Embryonic facial prominence (tissue), 1 donor: ENCODE measurements around the gene ABCC4.
"Not testable (repeated sequence)": the region's sequence is repeated elsewhere in the genome, so short reads cannot be mapped to it uniquely, and the experiment has no call there.

Source experiments
- DNase-seq: peaks from one replicate; pipeline ENCODE4 v3.0.0-alpha.2; 2016; ENCODE audit errors: extremely low spot score

ABCC4 gene

GRCh38 chr13:95300625-95301182, 547 bp downstream of the ABCC4 start:
- DNase-seq: peak; percentile 30

DNA sequence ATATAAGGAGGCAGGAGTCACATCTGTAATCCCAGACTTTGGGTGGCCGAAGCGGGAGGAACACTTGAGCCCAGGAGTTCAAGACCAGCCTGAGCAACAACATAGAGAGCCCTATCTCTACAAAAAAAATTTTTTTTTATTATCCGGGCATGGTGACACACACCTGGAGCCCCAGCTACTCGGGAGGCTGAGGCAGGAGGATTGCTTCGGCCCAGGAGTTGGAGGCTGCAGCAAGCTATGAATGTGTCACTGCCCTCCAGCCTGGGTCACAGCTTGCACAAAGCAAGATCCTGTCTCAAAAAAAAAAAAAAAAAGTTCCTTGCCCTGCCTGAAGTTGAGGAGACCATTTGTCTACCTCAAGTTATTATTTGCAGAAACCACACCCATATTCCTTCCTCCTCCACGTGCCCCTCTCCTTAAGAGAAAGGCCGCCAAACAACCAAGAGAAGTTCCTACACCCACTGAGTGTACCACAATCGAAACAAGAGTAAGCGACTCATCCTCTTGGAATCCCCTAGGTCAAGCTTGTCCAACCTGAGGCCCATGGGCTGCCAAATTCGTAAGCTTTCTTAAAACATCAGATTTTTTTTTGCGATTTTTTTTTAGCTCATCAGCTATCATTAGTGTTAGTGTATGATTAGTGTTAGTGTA, 2.2 kb downstream of the ABCC4 start:
- no peak for DNase-seq

- DNase-seq: no peak
Observed at GRCh38 chr13:95298169-95298965, 2.9 kb downstream of the ABCC4 start.

GRCh38 chr13:95296326-95296925, 4.8 kb downstream of the ABCC4 start:
- DNase-seq: no peak

DNA sequence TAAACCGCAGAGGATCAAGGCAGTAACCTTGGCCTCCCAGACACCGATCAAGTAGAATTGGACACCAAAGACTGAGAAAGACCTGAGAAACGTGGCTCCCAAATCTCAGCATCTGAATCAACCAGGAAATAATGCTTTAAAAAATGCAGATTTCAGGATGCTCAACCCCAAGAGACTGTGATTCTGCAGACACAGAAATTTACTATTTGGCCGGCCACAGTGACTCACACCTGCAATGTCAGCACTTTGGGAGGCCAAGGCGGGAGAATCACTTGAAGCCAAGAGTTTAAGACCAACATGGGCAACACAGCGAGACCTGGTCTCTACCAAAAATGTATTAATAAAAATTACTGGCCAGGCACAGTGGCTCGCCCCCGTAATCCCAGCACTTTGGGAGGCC, 6.2 kb downstream of the ABCC4 start:
- DNase-seq: no peak

- DNase-seq: no peak
Observed at GRCh38 chr13:95292622-95293021, 8.6 kb downstream of the ABCC4 start.

DNA sequence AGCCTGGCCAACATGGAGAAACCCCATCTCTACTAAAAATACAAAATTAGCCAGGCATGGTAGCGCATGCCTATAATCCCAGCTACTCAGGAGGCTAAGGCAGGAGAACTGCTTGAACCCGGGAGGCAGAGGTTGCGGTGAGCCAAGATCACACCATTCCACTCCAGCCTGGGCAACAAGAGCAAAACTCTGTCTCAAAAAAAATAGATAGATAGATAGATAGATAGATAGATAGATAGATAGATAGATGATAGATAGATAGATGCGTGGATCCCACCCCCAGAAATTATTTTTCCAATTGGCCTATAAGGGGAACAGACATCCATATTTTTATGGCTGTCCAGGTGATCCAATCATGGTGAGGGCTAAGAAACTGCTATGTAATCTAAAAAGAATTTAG, 11.3 kb downstream of the ABCC4 start:
- DNase-seq: not testable (repeated sequence)

DNA sequence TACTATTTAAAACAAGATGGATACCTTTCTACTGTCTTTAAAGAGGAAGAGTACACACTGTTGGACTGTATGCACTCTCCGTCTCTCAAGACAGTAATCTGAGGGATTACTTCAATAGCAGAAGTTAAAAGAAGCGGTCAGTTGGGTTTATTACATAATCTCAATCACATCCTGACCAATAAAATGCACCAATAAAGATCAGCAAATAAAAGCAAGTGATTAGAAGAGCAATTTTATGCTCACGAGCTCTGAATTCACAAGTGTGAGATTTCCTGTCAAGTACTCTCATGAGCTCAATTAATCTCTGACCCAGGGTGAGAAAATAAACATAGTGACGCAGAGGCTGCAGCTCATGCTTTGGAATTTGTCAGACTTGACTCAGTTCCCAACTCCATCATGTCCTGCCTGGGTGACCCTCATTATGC, 12.2 kb downstream of the ABCC4 start:
- no peak for DNase-seq

- no peak for DNase-seq
Observed at GRCh38 chr13:95284436-95284835, 16.8 kb downstream of the ABCC4 start.

DNA sequence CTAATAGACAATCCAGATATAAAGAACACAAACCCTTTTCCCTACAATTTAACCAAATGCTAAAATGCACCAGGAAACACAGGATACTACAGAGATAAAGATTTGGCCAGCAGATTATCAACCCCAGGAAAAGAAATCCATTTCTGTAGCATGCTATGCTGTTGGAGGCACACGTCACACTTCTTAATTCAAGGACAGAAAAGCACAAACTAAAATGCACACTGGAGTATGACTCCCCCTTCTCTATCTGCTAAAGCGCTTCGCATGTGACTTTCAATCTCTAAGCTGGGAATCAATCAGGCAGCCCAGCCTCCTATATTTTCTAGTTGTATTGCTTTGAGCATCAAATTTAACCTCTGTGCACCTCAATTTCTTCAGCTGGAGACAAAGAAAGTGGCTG, 22.2 kb downstream of the ABCC4 start:
- no peak for DNase-seq

GRCh38 chr13:95276037-95276505, 25.2 kb downstream of the ABCC4 start:
- no peak for DNase-seq

- DNase-seq: no peak
Observed at GRCh38 chr13:95275322-95276036, 25.8 kb downstream of the ABCC4 start.

- DNase-seq: not testable (repeated sequence)
Observed at GRCh38 chr13:95273592-95274132, 27.6 kb downstream of the ABCC4 start.

GRCh38 chr13:95272076-95272475, 29.2 kb downstream of the ABCC4 start:
- not testable (repeated sequence) for DNase-seq

- no peak for DNase-seq
Observed at GRCh38 chr13:95269756-95270155, 31.5 kb downstream of the ABCC4 start.

- not testable (repeated sequence) for DNase-seq
Observed at GRCh38 chr13:95268343-95269065, 32.7 kb downstream of the ABCC4 start.

GRCh38 chr13:95267662-95268342, 33.4 kb downstream of the ABCC4 start:
- no peak for DNase-seq

- no peak for DNase-seq
Observed at GRCh38 chr13:95264225-95264624, 37.0 kb downstream of the ABCC4 start.

DNA sequence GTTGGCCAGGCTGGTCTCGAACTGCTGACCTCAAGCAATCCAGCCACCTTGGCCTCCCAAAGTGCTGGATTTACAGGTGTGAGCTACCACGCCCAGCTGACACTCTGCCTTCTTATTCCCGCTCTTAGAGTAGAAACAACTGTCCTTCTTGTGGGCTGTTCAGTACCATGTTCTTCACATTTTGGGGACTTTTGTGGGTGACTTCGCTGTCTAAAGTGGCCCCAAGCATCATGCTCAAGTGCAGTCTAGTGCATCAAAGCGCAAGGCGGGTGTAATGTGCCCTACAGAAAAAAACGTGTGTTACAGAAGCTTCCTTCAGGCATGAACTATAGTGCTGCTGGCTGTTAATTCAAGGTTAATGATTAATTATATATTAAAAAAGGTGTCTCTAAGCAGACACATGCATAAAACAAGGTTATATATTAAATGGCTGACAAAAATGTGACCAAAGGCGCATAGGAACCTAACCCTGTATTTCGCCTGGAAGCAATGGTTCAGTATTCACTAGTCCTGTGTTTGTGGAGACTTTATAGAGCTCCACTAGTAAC, 38.3 kb downstream of the ABCC4 start:
- no peak for DNase-seq

DNA sequence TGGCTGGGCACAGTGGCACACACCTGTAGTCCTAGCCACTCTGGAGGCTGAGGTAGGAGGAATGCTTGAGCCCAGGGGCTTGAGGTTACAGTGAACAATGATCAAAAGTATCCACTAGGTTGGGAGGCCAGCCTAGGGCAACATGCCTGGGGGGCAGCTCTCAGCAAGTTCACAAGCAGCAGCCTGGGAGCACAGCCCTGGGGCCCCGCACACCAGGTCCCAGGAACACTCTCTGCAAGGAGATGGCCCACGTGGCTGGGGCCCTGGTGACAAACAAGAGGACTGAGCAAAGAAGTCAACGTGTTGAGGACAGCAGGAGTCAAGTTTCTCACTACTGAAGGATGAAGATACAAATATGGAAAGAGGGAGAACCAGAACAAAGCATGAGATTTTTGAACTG, 39.3 kb downstream of the ABCC4 start:
- no peak for DNase-seq
